ENCODE measurements around the gene NELL1.

Gene NELL1

DNA sequence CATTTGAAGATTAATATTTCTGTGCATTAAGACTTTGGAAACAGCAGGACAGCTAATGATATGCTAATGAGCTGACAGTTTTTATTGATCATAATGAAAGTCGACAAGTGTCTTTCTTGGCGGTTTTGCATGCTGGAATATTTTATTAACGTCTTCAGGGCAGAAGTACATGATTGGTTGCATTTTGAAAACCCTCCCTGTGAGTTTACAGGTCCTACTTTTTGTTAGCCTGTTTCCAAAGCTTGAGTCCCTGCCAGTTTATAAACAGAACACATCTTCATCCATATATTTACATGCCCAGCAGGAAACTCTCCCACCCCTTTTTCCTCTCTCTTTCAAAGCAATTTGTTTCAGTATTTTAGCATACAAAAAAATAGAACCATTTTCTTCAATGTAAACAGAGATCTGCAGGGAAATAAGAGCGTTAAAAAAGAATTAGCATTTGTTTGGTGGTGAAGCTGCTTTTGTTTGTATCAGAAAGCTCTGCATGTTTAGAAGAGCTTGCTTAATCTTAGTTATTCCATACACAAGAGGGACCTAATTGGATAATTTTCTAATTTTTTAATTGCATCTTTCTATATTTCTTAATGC, 243.6 kb downstream of the NELL1 start:
- TF ChIP-seq, protein P1, sequence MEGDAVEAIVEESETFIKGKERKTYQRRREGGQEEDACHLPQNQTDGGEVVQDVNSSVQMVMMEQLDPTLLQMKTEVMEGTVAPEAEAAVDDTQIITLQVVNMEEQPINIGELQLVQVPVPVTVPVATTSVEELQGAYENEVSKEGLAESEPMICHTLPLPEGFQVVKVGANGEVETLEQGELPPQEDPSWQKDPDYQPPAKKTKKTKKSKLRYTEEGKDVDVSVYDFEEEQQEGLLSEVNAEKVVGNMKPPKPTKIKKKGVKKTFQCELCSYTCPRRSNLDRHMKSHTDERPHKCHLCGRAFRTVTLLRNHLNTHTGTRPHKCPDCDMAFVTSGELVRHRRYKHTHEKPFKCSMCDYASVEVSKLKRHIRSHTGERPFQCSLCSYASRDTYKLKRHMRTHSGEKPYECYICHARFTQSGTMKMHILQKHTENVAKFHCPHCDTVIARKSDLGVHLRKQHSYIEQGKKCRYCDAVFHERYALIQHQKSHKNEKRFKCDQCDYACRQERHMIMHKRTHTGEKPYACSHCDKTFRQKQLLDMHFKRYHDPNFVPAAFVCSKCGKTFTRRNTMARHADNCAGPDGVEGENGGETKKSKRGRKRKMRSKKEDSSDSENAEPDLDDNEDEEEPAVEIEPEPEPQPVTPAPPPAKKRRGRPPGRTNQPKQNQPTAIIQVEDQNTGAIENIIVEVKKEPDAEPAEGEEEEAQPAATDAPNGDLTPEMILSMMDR (conservative IDR thresholded peaks at IDR 0.05; ENCODE audit: control insufficient read depth, insufficient read depth, low read depth, low read length), result no peak
- H3K4me3 ChIP-seq (ENCODE audit: control insufficient read depth, low read depth, low read length), result no peak overlapping the region
- no peak for DNase-seq (ENCODE audit: low read depth)

- no peak for DNase-seq (ENCODE audit: low read depth)
- TF ChIP-seq, protein P1 (conservative IDR thresholded peaks at IDR 0.05; ENCODE audit: control insufficient read depth, insufficient read depth, low read depth, low read length), result no peak
- H3K4me3 ChIP-seq (ENCODE audit: control insufficient read depth, low read depth, low read length), result no peak overlapping the region
These were observed 247.9 kb downstream of the NELL1 start for GRCh38 chr11:20917306-20917705.

DNA sequence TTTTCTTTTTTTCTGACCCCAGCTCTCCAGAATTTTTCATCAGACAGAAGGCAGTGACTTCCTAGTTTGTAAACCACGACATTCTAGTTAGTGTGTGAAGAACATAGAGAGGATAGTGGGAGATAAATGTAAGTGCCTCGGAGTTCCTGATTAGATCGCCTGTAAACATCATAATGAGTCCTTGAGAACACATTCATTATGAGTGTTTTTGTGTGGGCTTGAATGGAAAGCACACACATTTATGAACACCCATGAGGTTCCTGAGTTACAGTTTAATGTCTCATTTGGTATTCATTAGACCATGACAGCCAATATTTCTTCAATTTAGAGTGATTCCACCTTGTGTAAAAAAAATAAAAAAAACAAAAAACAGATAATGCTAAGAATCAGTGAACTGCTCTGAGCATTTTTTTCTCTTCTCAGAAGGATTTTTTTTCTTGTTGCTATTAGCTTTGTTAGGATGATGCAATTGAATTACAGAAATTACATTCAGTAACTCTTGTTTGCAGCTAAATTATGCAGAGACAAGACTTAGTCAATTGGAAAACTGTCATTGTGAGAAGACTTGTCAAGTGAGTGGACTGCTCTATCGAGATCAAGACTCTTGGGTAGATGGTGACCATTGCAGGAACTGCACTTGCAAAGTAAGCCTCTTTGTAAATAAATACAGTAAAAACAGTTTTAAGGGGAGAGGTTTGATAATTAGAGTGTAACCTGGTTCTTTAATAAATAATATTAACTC, 257.6 kb downstream of the NELL1 start:
- H3K4me3 ChIP-seq (ENCODE audit: control insufficient read depth, low read depth, low read length), result no peak overlapping the region
- TF ChIP-seq, protein P1 (conservative IDR thresholded peaks at IDR 0.05; ENCODE audit: control insufficient read depth, insufficient read depth, low read depth, low read length), result no peak
- DNase-seq (ENCODE audit: low read depth), result no peak

GRCh38 chr11:20931029-20931428, 261.6 kb downstream of the NELL1 start:
- DNase-seq (ENCODE audit: low read depth), result no peak
- TF ChIP-seq, protein P1 (conservative IDR thresholded peaks at IDR 0.05; ENCODE audit: control insufficient read depth, insufficient read depth, low read depth, low read length), result no peak
- no peak overlapping the region for H3K4me3 ChIP-seq (ENCODE audit: control insufficient read depth, low read depth, low read length)

GRCh38 chr11:20933086-20933485, 263.7 kb downstream of the NELL1 start:
- H3K4me3 ChIP-seq (ENCODE audit: control insufficient read depth, low read depth, low read length), result no peak overlapping the region
- TF ChIP-seq, protein P1 (conservative IDR thresholded peaks at IDR 0.05; ENCODE audit: control insufficient read depth, insufficient read depth, low read depth, low read length), result no peak
- no peak for DNase-seq (ENCODE audit: low read depth)

DNA sequence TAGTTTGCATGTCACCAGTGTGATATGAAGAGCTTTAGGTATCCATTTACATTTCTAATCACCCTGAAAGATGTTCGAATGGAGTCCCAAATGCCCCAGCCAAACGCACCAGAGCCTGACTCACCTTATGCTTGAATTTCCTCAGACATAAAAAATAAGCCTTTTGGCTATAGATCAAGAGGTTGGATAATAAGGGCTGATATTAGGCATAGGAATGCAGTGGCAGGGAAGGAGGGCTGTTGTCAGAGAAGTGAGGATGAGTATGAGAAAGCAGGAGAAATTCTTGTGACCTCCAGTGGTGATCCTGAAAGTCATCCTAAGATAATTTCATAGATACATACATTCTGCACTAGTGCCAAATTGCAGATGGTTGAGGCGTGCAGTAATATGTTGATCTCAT, 264.6 kb downstream of the NELL1 start:
- no peak overlapping the region for H3K4me3 ChIP-seq (ENCODE audit: control insufficient read depth, low read depth, low read length)
- DNase-seq (ENCODE audit: low read depth), result no peak
- TF ChIP-seq, protein P1 (conservative IDR thresholded peaks at IDR 0.05; ENCODE audit: control insufficient read depth, insufficient read depth, low read depth, low read length), result no peak
